ENCODE measurements around the gene ATAD1.
"Not testable (repeated sequence)": the region's sequence is repeated elsewhere in the genome, so short reads cannot be mapped to it uniquely, and the experiment has no call there.

The ATAD1 gene

GRCh38 chr10:87846023-87846422 lies 28.0 kb upstream of the ATAD1 start:
- no peak for DNase-seq

GRCh38 chr10:87845624-87845998 lies 27.6 kb upstream of the ATAD1 start:
- no peak for DNase-seq

- DNase-seq = no peak
Measured at GRCh38 chr10:87844837-87845623, 27.0 kb upstream of the ATAD1 start.

GRCh38 chr10:87843714-87844113 lies 25.7 kb upstream of the ATAD1 start:
- no peak for DNase-seq

- no peak for DNase-seq
Measured at GRCh38 chr10:87842776-87843497, 24.9 kb upstream of the ATAD1 start.

GRCh38 chr10:87842220-87842641 lies 24.2 kb upstream of the ATAD1 start:
- no peak for DNase-seq

- no peak for DNase-seq
Measured at GRCh38 chr10:87841186-87841585, 23.2 kb upstream of the ATAD1 start.

GRCh38 chr10:87838650-87839049 lies 20.6 kb upstream of the ATAD1 start:
- DNase-seq = no peak

- no peak for DNase-seq
Measured at GRCh38 chr10:87837445-87837844, 19.4 kb upstream of the ATAD1 start.

- no peak for DNase-seq
Measured at GRCh38 chr10:87836098-87836497, 18.1 kb upstream of the ATAD1 start.

GRCh38 chr10:87829986-87830729 lies 12.1 kb upstream of the ATAD1 start:
- no peak for DNase-seq

- not testable (repeated sequence) for DNase-seq
Measured at GRCh38 chr10:87829051-87829450, 11.0 kb upstream of the ATAD1 start.

GRCh38 chr10:87827681-87828080 lies 9.7 kb upstream of the ATAD1 start:
- DNase-seq = no peak

GRCh38 chr10:87826653-87827052 lies 8.6 kb upstream of the ATAD1 start:
- DNase-seq = no peak

- no peak for DNase-seq
Measured at GRCh38 chr10:87819289-87819585, 1.2 kb upstream of the ATAD1 start.

- DNase-seq = peak; percentile 74
Measured at GRCh38 chr10:87818505-87819288, 671 bp upstream of the ATAD1 start.

- DNase-seq = no peak
Measured at GRCh38 chr10:87816898-87817608, 973 bp downstream of the ATAD1 start.

GRCh38 chr10:87816163-87816897 lies 1.7 kb downstream of the ATAD1 start:
- no peak for DNase-seq

- DNase-seq = no peak
Measured at GRCh38 chr10:87804939-87805569, 13.0 kb downstream of the ATAD1 start.

- DNase-seq = no peak
Measured at GRCh38 chr10:87803831-87804230, 14.2 kb downstream of the ATAD1 start.

- DNase-seq = no peak
Measured at GRCh38 chr10:87803328-87803727, 14.7 kb downstream of the ATAD1 start.

Measured in activated naive CD4-positive, alpha-beta T cell treated with anti-CD3 and anti-CD28 coated beads, Interleukin-2, amount 50 U/mL, for 16 hours (primary cell).